ENCODE data around the gene ATP8B4. TPM values are rescaled to one million over a fixed set of nuclear protein-coding genes. Genes with fewer than 3 reads are reported as not detected.
A peak's percentile ranks its signal among the peaks of the same experiment; 100 is the strongest.

ATP8B4 gene
- total RNA-seq, 1 experiment from 2014 or later: 0.24 TPM

GRCh38 chr15:50003786-50004334, 115.2 kb downstream of the ATP8B4 start:
- intact Hi-C loops (cut with micrococcal nuclease; ENCODE audit: unreplicated experiment): loop anchor here (1.0 to 10.0 kb wide), 4 partner anchors 47 to 769 kb away; no protein-coding TSS in a partner anchor
- Mint-ChIP-seq H3K4me3 (ENCODE audit: low read depth, unreplicated experiment) (no peak overlapping the region), H3K27me3 (ENCODE audit: unreplicated experiment) (no peaks in the 10 kb centered on the region), H3K4me1 (ENCODE audit: low read depth, unreplicated experiment) (no peaks in the 10 kb centered on the region), H3K9me3 (ENCODE audit: low read depth, unreplicated experiment) (no peaks in the 10 kb centered on the region), H3K27ac (ENCODE audit: unreplicated experiment) (no peak overlapping the region), H3K36me3 (ENCODE audit: insufficient read depth, unreplicated experiment) (no peaks in the 10 kb centered on the region)
- no TSS peak for BruUV-seq (replicated peaks)
- peak; percentile 68 for TF ChIP-seq CTCF (IDR thresholded peaks at IDR 0.05; ENCODE audit: unreplicated experiment)
- CTCF ChIA-PET: interaction anchor here (0.6 to 1.6 kb wide), 4 partner anchors 127 to 1652 kb away, joined by 3 to 8 read pairs (median 6); no protein-coding TSS in a partner anchor
- peak; percentile 84 for DNase-seq

GRCh38 chr15:49991587-49991986, 127.4 kb downstream of the ATP8B4 start:
- CTCF ChIA-PET: no interaction called here
- intact Hi-C loops (cut with micrococcal nuclease; ENCODE audit: unreplicated experiment): no loop called here
- H3K27me3 Mint-ChIP-seq (ENCODE audit: unreplicated experiment): no peaks in the 10 kb centered on the region

GRCh38 chr15:49990835-49991545, 128.0 kb downstream of the ATP8B4 start:
- DNase-seq: no peak
- CTCF ChIA-PET: no interaction called here
- no peaks in the 10 kb centered on the region for H3K36me3 Mint-ChIP-seq (ENCODE audit: insufficient read depth, unreplicated experiment)
- TF ChIP-seq CTCF (IDR thresholded peaks at IDR 0.05; ENCODE audit: unreplicated experiment): no peak
- no TSS peak for BruUV-seq (replicated peaks)
- H3K9me3 Mint-ChIP-seq (ENCODE audit: low read depth, unreplicated experiment): no peaks in the 10 kb centered on the region
- no peak overlapping the region for H3K27ac Mint-ChIP-seq (ENCODE audit: unreplicated experiment)
- no peaks in the 10 kb centered on the region for H3K27me3 Mint-ChIP-seq (ENCODE audit: unreplicated experiment)
- H3K4me1 Mint-ChIP-seq (ENCODE audit: low read depth, unreplicated experiment): no peaks in the 10 kb centered on the region
- H3K4me3 Mint-ChIP-seq (ENCODE audit: low read depth, unreplicated experiment): no peak overlapping the region
- intact Hi-C loops (cut with micrococcal nuclease; ENCODE audit: unreplicated experiment): no loop called here

More at GRCh38 chr15:49991587-49991986, 127.4 kb downstream of the ATP8B4 start:
- Mint-ChIP-seq H3K4me3 (ENCODE audit: low read depth, unreplicated experiment) (no peak overlapping the region), H3K27ac (ENCODE audit: unreplicated experiment) (no peak overlapping the region), H3K9me3 (ENCODE audit: low read depth, unreplicated experiment) (no peaks in the 10 kb centered on the region), H3K4me1 (ENCODE audit: low read depth, unreplicated experiment) (no peaks in the 10 kb centered on the region), H3K36me3 (ENCODE audit: insufficient read depth, unreplicated experiment) (no peaks in the 10 kb centered on the region)
- TF ChIP-seq CTCF (IDR thresholded peaks at IDR 0.05; ENCODE audit: unreplicated experiment): no peak
- DNase-seq: no peak
- no TSS peak for BruUV-seq (replicated peaks)

GRCh38 chr15:49989498-49989897, 129.5 kb downstream of the ATP8B4 start:
- H3K27ac Mint-ChIP-seq (ENCODE audit: unreplicated experiment): no peak overlapping the region
- BruUV-seq (replicated peaks): no TSS peak
- no peak overlapping the region for H3K4me3 Mint-ChIP-seq (ENCODE audit: low read depth, unreplicated experiment)

More at GRCh38 chr15:49989498-49989897, 129.5 kb downstream of the ATP8B4 start:
- CTCF ChIA-PET: no interaction called here
- intact Hi-C loops (cut with micrococcal nuclease; ENCODE audit: unreplicated experiment): no loop called here
- no peak for DNase-seq
- no peaks in the 10 kb centered on the region for H3K36me3 Mint-ChIP-seq (ENCODE audit: insufficient read depth, unreplicated experiment)
- no peaks in the 10 kb centered on the region for H3K27me3 Mint-ChIP-seq (ENCODE audit: unreplicated experiment)
- H3K4me1 Mint-ChIP-seq (ENCODE audit: low read depth, unreplicated experiment): no peaks in the 10 kb centered on the region
- no peak for TF ChIP-seq CTCF (IDR thresholded peaks at IDR 0.05; ENCODE audit: unreplicated experiment)
- no peaks in the 10 kb centered on the region for H3K9me3 Mint-ChIP-seq (ENCODE audit: low read depth, unreplicated experiment)

Measured in Calu3 (cell line).